GM21367 (cell line): ENCODE results near the gene AKR1C4.

ENCODE experiments used
- ATAC-seq: cut with Tn5 transposase; IDR thresholded peaks from one replicate; pipeline ENCODE4 v1.9.1; 2021; ENCODE audit not compliant: unreplicated experiment

AKR1C4 gene

GRCh38 chr10:5265139-5265538 is 68.5 kb downstream of the AKR1C4 start:
- ATAC-seq, result no peak

GRCh38 chr10:5266351-5266750 is 69.7 kb downstream of the AKR1C4 start:
- ATAC-seq, result no peak

DNA sequence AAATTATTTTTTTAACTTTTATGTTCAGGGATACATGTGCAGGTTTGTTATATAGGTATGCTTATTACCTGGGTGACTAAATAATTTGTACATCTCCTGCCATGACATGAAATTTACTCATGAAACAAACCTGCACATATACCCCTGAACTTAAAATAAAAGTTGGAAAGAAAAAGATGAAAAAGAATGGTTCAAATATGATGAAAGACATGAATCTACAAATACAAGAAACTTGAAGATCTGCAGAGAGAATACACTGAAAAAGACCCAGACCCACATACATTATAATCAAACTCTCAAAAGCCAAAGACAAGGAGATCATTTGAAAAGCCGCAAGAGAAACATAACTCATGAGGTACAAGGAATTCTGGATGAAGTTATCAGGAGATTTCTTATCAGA is 70.2 kb downstream of the AKR1C4 start:
- no peak for ATAC-seq

GRCh38 chr10:5268234-5268633 is 71.6 kb downstream of the AKR1C4 start:
- ATAC-seq, result no peak
